Measurements from ENCODE around the gene SLC38A10.
"Not testable (repeated sequence)": the region's sequence is repeated elsewhere in the genome, so short reads cannot be mapped to it uniquely, and the experiment has no call there.

The SLC38A10 gene

GRCh38 chr17:81230043-81230820, 64.9 kb downstream of the SLC38A10 start:
- no peak for DNase-seq (ENCODE audit: low read depth)

- no peak for DNase-seq (ENCODE audit: low read depth)
Observed at GRCh38 chr17:81229666-81229920, 65.5 kb downstream of the SLC38A10 start.

- DNase-seq (ENCODE audit: low read depth) = no peak
Observed at GRCh38 chr17:81228834-81229665, 66.1 kb downstream of the SLC38A10 start.

- DNase-seq (ENCODE audit: low read depth) = no peak
Observed at GRCh38 chr17:81228420-81228819, 66.7 kb downstream of the SLC38A10 start.

- DNase-seq (ENCODE audit: low read depth) = not testable (repeated sequence)
Observed at GRCh38 chr17:81227630-81228029, 67.5 kb downstream of the SLC38A10 start.

GRCh38 chr17:81223762-81224130, 71.4 kb downstream of the SLC38A10 start:
- no peak for DNase-seq (ENCODE audit: low read depth)

- peak; percentile 96 for DNase-seq (ENCODE audit: low read depth)
Observed at GRCh38 chr17:81222906-81223761, 72.0 kb downstream of the SLC38A10 start, which contains the start of gene CEP131. TSS of gene CEP131 (minus strand) at chr17:81222965. CDS start at chr17:81220056, 2,909 bp downstream.

GRCh38 chr17:81222620-81222905, 72.5 kb downstream of the SLC38A10 start:
- DNase-seq (ENCODE audit: low read depth) = no peak

- DNase-seq (ENCODE audit: low read depth) = no peak
Observed at GRCh38 chr17:81221842-81222619, 73.1 kb downstream of the SLC38A10 start.

GRCh38 chr17:81221371-81221841, 73.7 kb downstream of the SLC38A10 start:
- DNase-seq (ENCODE audit: low read depth) = no peak

GRCh38 chr17:81219476-81220180, 75.5 kb downstream of the SLC38A10 start:
- no peak for DNase-seq (ENCODE audit: low read depth)

GRCh38 chr17:81218991-81219390, 76.1 kb downstream of the SLC38A10 start:
- no peak for DNase-seq (ENCODE audit: low read depth)

GRCh38 chr17:81218459-81218858, 76.6 kb downstream of the SLC38A10 start:
- no peak for DNase-seq (ENCODE audit: low read depth)

GRCh38 chr17:81217491-81217890, 77.6 kb downstream of the SLC38A10 start:
- DNase-seq (ENCODE audit: low read depth) = no peak

- no peak for DNase-seq (ENCODE audit: low read depth)
Observed at GRCh38 chr17:81213978-81214377, 81.1 kb downstream of the SLC38A10 start.

- DNase-seq (ENCODE audit: low read depth) = no peak
Observed at GRCh38 chr17:81212365-81212764, 82.7 kb downstream of the SLC38A10 start.

GRCh38 chr17:81210868-81211267, 84.2 kb downstream of the SLC38A10 start:
- no peak for DNase-seq (ENCODE audit: low read depth)

GRCh38 chr17:81210466-81210865, 84.6 kb downstream of the SLC38A10 start:
- no peak for DNase-seq (ENCODE audit: low read depth)

GRCh38 chr17:81209141-81209540, 86.0 kb downstream of the SLC38A10 start:
- no peak for DNase-seq (ENCODE audit: low read depth)

- DNase-seq (ENCODE audit: low read depth) = no peak
Observed at GRCh38 chr17:81208651-81209050, 86.5 kb downstream of the SLC38A10 start.
